K562 (cell line): Measurements from ENCODE around the gene UBE2D2. TPM values are rescaled to one million over a fixed set of nuclear protein-coding genes. Genes with fewer than 3 reads are reported as not detected.
A peak's percentile ranks its signal among the peaks of the same experiment; 100 is the strongest.

ENCODE experiments used
- BDP1 ChIP-seq: IDR thresholded peaks from 3 replicates; pipeline ENCODE4 v1.6.1; 2011; ENCODE audit not compliant: insufficient read length, insufficient read depth
- NFE2 ChIP-seq: IDR thresholded peaks from 2 replicates; pipeline ENCODE4 v1.6.1; 2014; ENCODE audit warnings: antibody characterized with exemption, low read depth
- NFE2L1 ChIP-seq: fragments of 450-650 bp; IDR thresholded peaks from 2 replicates; pipeline ENCODE4 v1.6.1; 2016; ENCODE audit warnings: missing genetic modification characterization, low read depth, mild to moderate bottlenecking, missing compliant biosample characterization, moderate library complexity, borderline replicate concordance
- PHB ChIP-seq: fragments of 250-450 bp; sonication (Bioruptor Pico); IDR thresholded peaks from 2 replicates; pipeline ENCODE4 v1.5.0; 2021
- ZBTB49 ChIP-seq: sonication (generic); formaldehyde crosslinking; IDR thresholded peaks from 2 replicates; pipeline ENCODE4 v1.8.0; 2022; ENCODE audit warnings: missing genetic modification reagents, mild to moderate bottlenecking, borderline replicate concordance
- ZNF23 ChIP-seq: fragments of 250-450 bp; sonication (Bioruptor Pico); IDR thresholded peaks from 2 replicates; pipeline ENCODE4 v1.4.0; 2020; ENCODE audit warnings: mild to moderate bottlenecking
- ZNF696 ChIP-seq: fragments of 250-450 bp; sonication (Bioruptor Pico); conservative IDR thresholded peaks from 2 replicates; pipeline ENCODE4 v1.4.0; 2020; ENCODE audit warnings: mild to moderate bottlenecking, moderate library complexity
- polyA plus RNA-seq, 8 experiments: library from polyadenylated mRNA; depleted of rRNA in 4 of 8; stranded (reverse) in 5 of 8; unstranded in 3 of 8; fragments of >200 nt; fragmentation: Nextera tagmentation in 2 of 8; fragmentation: Illumina TruSeq in 1 of 8; extraction: Ambion mirVana in 2 of 8; extraction: Trizol in 1 of 8; gene quantifications; 2 replicates each; pipeline versions ENCODE4 v1.2.1 to v1.2.3, GENCODE V29; 2011 to 2014; ENCODE audit warnings: inconsistent platforms in 1 of 8, missing spikeins in 1 of 8
- total RNA-seq, 7 experiments: library from RNA; depleted of rRNA in 6 of 7; stranded (reverse); fragments of >200 nt in 6 of 7; fragmentation: Illumina TruSeq in 2 of 7; extraction: Trizol in 2 of 7; gene quantifications; 2 replicates each; pipeline versions ENCODE4 v1.2.1 to v1.2.3, GENCODE V29; 2011 to 2021; ENCODE audit warnings: low replicate concordance in 1 of 7
- TF ChIP-seq, protein P1 (sequence below): fragments of 250-450 bp; sonication (Bioruptor Pico); IDR thresholded peaks from 2 replicates; pipeline ENCODE4 v1.5.0; 2021

UBE2D2 gene
- total and polyA plus RNA-seq, 9 of the 15 experiments (the other 6 are each of a cell fraction or from before 2014, with no cell fraction given) = 53.6 to 198 (median 122) TPM

- TF ChIP-seq, protein P1, sequence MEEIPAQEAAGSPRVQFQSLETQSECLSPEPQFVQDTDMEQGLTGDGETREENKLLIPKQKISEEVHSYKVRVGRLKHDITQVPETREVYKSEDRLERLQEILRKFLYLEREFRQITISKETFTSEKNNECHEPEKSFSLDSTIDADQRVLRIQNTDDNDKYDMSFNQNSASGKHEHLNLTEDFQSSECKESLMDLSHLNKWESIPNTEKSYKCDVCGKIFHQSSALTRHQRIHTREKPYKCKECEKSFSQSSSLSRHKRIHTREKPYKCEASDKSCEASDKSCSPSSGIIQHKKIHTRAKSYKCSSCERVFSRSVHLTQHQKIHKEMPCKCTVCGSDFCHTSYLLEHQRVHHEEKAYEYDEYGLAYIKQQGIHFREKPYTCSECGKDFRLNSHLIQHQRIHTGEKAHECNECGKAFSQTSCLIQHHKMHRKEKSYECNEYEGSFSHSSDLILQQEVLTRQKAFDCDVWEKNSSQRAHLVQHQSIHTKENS = no peak
- TF ChIP-seq ZNF696 (CRISPR knock-in tag) (no peak), NFE2L1 (tag) (no peak), ZBTB49 (CRISPR knock-in tag) (no peak), NFE2 (0 out of 2 replicates have a peak, but pooled peaks have one; percentile 24), PHB (CRISPR knock-in tag) (no peak), BDP1 (no peak), ZNF23 (CRISPR knock-in tag) (no peak)
Observed at GRCh38 chr5:139638090-139638735, 77.1 kb downstream of the UBE2D2 start (continued).
